G401.6 (cell line): ENCODE data around the gene NRBF2.
A peak's percentile ranks its signal among the peaks of the same experiment; 100 is the strongest.
"Not testable (repeated sequence)": the region's sequence is repeated elsewhere in the genome, so short reads cannot be mapped to it uniquely, and the experiment has no call there.

Experiments
- FAIRE-seq: peaks from 2 replicates; lab custom pipeline; 2012; peaks lifted over from hg19 to GRCh38; lab: Jason Lieb, UNC

Gene NRBF2

GRCh38 chr10:63133056-63133820, at the start of gene NRBF2:
Gene NRBF2, plus strand, starts transcription at chr10:63133328. Its CDS starts 143 bp downstream, at chr10:63133471.
- FAIRE-seq, result peak; percentile 63

- not testable (repeated sequence) for FAIRE-seq
Observed at GRCh38 chr10:63083406-63083805, 49.7 kb upstream of the NRBF2 start.

GRCh38 chr10:63083904-63084689, 49.0 kb upstream of the NRBF2 start:
- peak; percentile 83 for FAIRE-seq

- no peak for FAIRE-seq
Observed at GRCh38 chr10:63084690-63085382, 48.3 kb upstream of the NRBF2 start.

GRCh38 chr10:63093227-63093626, 39.9 kb upstream of the NRBF2 start:
- no peak for FAIRE-seq

GRCh38 chr10:63094405-63094804, 38.7 kb upstream of the NRBF2 start:
- FAIRE-seq, result no peak

GRCh38 chr10:63094881-63095280, 38.2 kb upstream of the NRBF2 start:
- FAIRE-seq, result no peak

GRCh38 chr10:63099734-63100133, 33.4 kb upstream of the NRBF2 start:
- no peak for FAIRE-seq

- FAIRE-seq, result not testable (repeated sequence)
Observed at GRCh38 chr10:63101091-63101490, 32.0 kb upstream of the NRBF2 start.

- FAIRE-seq, result not testable (repeated sequence)
Observed at GRCh38 chr10:63102279-63102883, 30.7 kb upstream of the NRBF2 start.

GRCh38 chr10:63103178-63103577, 29.9 kb upstream of the NRBF2 start:
- not testable (repeated sequence) for FAIRE-seq

GRCh38 chr10:63103971-63104409, 29.1 kb upstream of the NRBF2 start:
- no peak for FAIRE-seq

- FAIRE-seq, result no peak
Observed at GRCh38 chr10:63105225-63106110, 27.7 kb upstream of the NRBF2 start.

GRCh38 chr10:63106111-63106755, 26.9 kb upstream of the NRBF2 start:
- FAIRE-seq, result no peak

GRCh38 chr10:63107943-63108437, 25.1 kb upstream of the NRBF2 start:
- FAIRE-seq, result no peak

GRCh38 chr10:63110940-63111339, 22.2 kb upstream of the NRBF2 start:
- FAIRE-seq, result no peak

- no peak for FAIRE-seq
Observed at GRCh38 chr10:63114031-63114814, 18.9 kb upstream of the NRBF2 start.

- no peak for FAIRE-seq
Observed at GRCh38 chr10:63115732-63116383, 17.3 kb upstream of the NRBF2 start.

GRCh38 chr10:63116452-63117072, 16.6 kb upstream of the NRBF2 start:
- no peak for FAIRE-seq
